Measurements from ENCODE around the gene SLC10A7. TPM values are rescaled to one million over a fixed set of nuclear protein-coding genes. Genes with fewer than 3 reads are reported as not detected.

SLC10A7 gene
- total and polyA plus RNA-seq, 4 donors: 3.7 to 18.7 (median 7.6) TPM

DNA sequence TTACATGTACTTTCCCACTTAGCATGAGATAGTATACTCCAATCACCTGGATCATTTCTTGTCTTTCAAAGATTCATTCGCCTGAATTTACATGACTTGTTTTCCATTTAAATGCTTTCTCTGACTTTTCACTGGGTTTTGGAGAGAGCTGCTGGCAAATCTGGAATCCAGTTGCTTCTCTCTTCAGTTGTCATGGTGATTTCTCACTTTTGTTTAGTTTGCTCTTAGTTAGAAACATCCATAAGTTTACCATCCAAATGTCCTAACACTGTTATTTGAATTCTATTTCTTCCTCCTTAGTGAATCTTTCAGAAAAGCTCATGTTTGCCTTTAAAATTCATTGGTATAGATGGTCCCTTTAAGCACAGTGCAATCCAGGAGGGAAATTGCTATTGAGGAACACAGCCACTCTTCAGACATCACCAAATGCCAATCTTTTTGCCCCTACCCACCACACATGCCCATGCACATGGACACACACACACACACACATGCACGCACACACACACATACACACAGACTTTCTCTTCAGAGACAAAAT lies 255.7 kb downstream of the SLC10A7 start:
- DNase-seq (ENCODE audit: low spot score): no peak
- Histone ChIP-seq H3K9ac (ENCODE audit: low read depth in 1 of 2, low read length in 2 of 2) (no peak overlapping the region), H3K27ac (ENCODE audit: low read depth in 1 of 2, low read length in 2 of 2) (no peak overlapping the region), H3K4me1 (ENCODE audit: control insufficient read depth in 4 of 4, insufficient read depth in 4 of 4, low read length in 3 of 4) (no peaks in the 10 kb centered on the region), H3K4me3 (ENCODE audit: low read depth in 1 of 3, low read length in 3 of 3) (no peak overlapping the region), H3K36me3 (ENCODE audit: control insufficient read depth in 4 of 4, insufficient read depth in 3 of 4, low read depth in 1 of 4, low read length in 3 of 4) (peaks cover 0 to 2% (median under 1%) of the 10 kb centered on the region in 4 donors), H3K9me3 (ENCODE audit: control insufficient read depth in 4 of 4, low read length in 3 of 4) (no peaks in the 10 kb centered on the region), H3K27me3 (ENCODE audit: control insufficient read depth in 4 of 4, insufficient read depth in 4 of 4, low read length in 3 of 4) (no peaks in the 10 kb centered on the region)
- TF ChIP-seq TAF1 (conservative IDR thresholded peaks at IDR 0.05): no peak
- no peak for TF ChIP-seq HNF4G (IDR thresholded peaks at IDR 0.05)
- TF ChIP-seq HNF4A (conservative IDR thresholded peaks at IDR 0.05): no peak
- TF ChIP-seq REST (IDR thresholded peaks at IDR 0.05): no peak
- no peak for TF ChIP-seq JUND (IDR thresholded peaks at IDR 0.05)
- TF ChIP-seq, protein P1, sequence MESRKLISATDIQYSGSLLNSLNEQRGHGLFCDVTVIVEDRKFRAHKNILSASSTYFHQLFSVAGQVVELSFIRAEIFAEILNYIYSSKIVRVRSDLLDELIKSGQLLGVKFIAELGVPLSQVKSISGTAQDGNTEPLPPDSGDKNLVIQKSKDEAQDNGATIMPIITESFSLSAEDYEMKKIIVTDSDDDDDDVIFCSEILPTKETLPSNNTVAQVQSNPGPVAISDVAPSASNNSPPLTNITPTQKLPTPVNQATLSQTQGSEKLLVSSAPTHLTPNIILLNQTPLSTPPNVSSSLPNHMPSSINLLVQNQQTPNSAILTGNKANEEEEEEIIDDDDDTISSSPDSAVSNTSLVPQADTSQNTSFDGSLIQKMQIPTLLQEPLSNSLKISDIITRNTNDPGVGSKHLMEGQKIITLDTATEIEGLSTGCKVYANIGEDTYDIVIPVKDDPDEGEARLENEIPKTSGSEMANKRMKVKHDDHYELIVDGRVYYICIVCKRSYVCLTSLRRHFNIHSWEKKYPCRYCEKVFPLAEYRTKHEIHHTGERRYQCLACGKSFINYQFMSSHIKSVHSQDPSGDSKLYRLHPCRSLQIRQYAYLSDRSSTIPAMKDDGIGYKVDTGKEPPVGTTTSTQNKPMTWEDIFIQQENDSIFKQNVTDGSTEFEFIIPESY (IDR thresholded peaks at IDR 0.05): no peak
- no peak for TF ChIP-seq FOXA1 (IDR thresholded peaks at IDR 0.05)
- TF ChIP-seq, protein P2, sequence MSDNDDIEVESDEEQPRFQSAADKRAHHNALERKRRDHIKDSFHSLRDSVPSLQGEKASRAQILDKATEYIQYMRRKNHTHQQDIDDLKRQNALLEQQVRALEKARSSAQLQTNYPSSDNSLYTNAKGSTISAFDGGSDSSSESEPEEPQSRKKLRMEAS (IDR thresholded peaks at IDR 0.05): no peak
- TF ChIP-seq GABPA (IDR thresholded peaks at IDR 0.05 in 1 of 2, conservative IDR thresholded peaks at IDR 0.05 in 1 of 2): no peak
- TF ChIP-seq, protein P3, sequence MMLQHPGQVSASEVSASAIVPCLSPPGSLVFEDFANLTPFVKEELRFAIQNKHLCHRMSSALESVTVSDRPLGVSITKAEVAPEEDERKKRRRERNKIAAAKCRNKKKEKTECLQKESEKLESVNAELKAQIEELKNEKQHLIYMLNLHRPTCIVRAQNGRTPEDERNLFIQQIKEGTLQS (IDR thresholded peaks at IDR 0.05): no peak
- TF ChIP-seq, protein P4, sequence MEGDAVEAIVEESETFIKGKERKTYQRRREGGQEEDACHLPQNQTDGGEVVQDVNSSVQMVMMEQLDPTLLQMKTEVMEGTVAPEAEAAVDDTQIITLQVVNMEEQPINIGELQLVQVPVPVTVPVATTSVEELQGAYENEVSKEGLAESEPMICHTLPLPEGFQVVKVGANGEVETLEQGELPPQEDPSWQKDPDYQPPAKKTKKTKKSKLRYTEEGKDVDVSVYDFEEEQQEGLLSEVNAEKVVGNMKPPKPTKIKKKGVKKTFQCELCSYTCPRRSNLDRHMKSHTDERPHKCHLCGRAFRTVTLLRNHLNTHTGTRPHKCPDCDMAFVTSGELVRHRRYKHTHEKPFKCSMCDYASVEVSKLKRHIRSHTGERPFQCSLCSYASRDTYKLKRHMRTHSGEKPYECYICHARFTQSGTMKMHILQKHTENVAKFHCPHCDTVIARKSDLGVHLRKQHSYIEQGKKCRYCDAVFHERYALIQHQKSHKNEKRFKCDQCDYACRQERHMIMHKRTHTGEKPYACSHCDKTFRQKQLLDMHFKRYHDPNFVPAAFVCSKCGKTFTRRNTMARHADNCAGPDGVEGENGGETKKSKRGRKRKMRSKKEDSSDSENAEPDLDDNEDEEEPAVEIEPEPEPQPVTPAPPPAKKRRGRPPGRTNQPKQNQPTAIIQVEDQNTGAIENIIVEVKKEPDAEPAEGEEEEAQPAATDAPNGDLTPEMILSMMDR (IDR thresholded peaks at IDR 0.05; ENCODE audit: low read depth, low read length, missing input control): no peak
- WGBS: 95% methylated on average over 2 of the region's 2 CpGs

GRCh38 chr4:146263793-146264192 lies 257.9 kb downstream of the SLC10A7 start:
- TF ChIP-seq REST (IDR thresholded peaks at IDR 0.05) (no peak), RAD21 (IDR thresholded peaks at IDR 0.05) (no peak), FOXA2 (IDR thresholded peaks at IDR 0.05) (no peak), RXRA (IDR thresholded peaks at IDR 0.05) (no peak), HNF4G (IDR thresholded peaks at IDR 0.05) (no peak), SP1 (IDR thresholded peaks at IDR 0.05) (no peak), YY1 (IDR thresholded peaks at IDR 0.05) (no peak), NR2F2 (IDR thresholded peaks at IDR 0.05) (no peak)
- TF ChIP-seq, protein P2 (IDR thresholded peaks at IDR 0.05): no peak
- Histone ChIP-seq H3K4me1 (ENCODE audit: control insufficient read depth in 4 of 4, insufficient read depth in 4 of 4, low read length in 3 of 4) (no peaks in the 10 kb centered on the region), H3K27ac (ENCODE audit: low read depth in 1 of 2, low read length in 2 of 2) (no peak overlapping the region), H3K27me3 (ENCODE audit: control insufficient read depth in 4 of 4, insufficient read depth in 4 of 4, low read length in 3 of 4) (no peaks in the 10 kb centered on the region), H3K36me3 (ENCODE audit: control insufficient read depth in 4 of 4, insufficient read depth in 3 of 4, low read depth in 1 of 4, low read length in 3 of 4) (peaks cover 0 to 2% (median under 1%) of the 10 kb centered on the region in 4 donors), H3K4me3 (ENCODE audit: low read depth in 1 of 3, low read length in 3 of 3) (no peak overlapping the region), H3K9me3 (ENCODE audit: control insufficient read depth in 4 of 4, low read length in 3 of 4) (no peaks in the 10 kb centered on the region), H3K9ac (ENCODE audit: low read depth in 1 of 2, low read length in 2 of 2) (no peak overlapping the region)
- DNase-seq (ENCODE audit: low spot score): no peak
